SH-SY5Y (cell line): Measurements from ENCODE around the gene DNM2.

Source experiments
- GATA2 ChIP-seq: IDR thresholded peaks from 2 replicates; pipeline ENCODE4 v1.6.1; 2011; ENCODE audit warnings: mild to moderate bottlenecking, low read depth, low read length
- GATA3 ChIP-seq: IDR thresholded peaks from 2 replicates; pipeline ENCODE4 v1.6.1; 2011; ENCODE audit warnings: low read depth, mild to moderate bottlenecking, low read length, moderate library complexity

- no peak for TF ChIP-seq GATA2
- no peak for TF ChIP-seq GATA3
Observed at GRCh38 chr19:10858204-10858828, 140.4 kb downstream of the DNM2 start.
